Thymus (tissue), 11 donors: ENCODE measurements around the gene MPL. TPM values are rescaled to one million over a fixed set of nuclear protein-coding genes. Genes with fewer than 3 reads are reported as not detected.

Source experiments
- DNase-seq, 9 donors: peaks; one replicate each; pipeline ENCODE4 v3.0.0-alpha.2; 2013; ENCODE audit warnings: low spot score in 9 of 9, low read depth in 6 of 9, missing footprints in 1 of 9
- H3K27ac ChIP-seq, 2 donors: one replicate each; pipeline ENCODE4 v1.5.1; 2013; ENCODE audit warnings: control low read depth in 1 of 2, low read depth in 1 of 2, low read length in 1 of 2, mild to moderate bottlenecking in 1 of 2, moderate library complexity in 1 of 2
- H3K27me3 ChIP-seq, 2 donors: one replicate each; pipeline ENCODE4 v1.5.1; 2013; ENCODE audit warnings: low read length in 1 of 2; ENCODE audit not compliant: control insufficient read depth in 2 of 2, insufficient read depth in 1 of 2
- H3K36me3 ChIP-seq, 2 donors: one replicate each; pipeline ENCODE4 v1.5.1; 2013; ENCODE audit warnings: low read length in 1 of 2, mild to moderate bottlenecking in 1 of 2, moderate library complexity in 1 of 2; ENCODE audit not compliant: control insufficient read depth in 2 of 2, insufficient read depth in 2 of 2
- H3K4me1 ChIP-seq, 2 donors: one replicate each; pipeline ENCODE4 v1.5.1; 2013; ENCODE audit warnings: low read length in 2 of 2; ENCODE audit not compliant: control insufficient read depth in 2 of 2, insufficient read depth in 2 of 2
- H3K4me3 ChIP-seq, 2 donors: one replicate each; pipeline ENCODE4 v1.5.1; 2013; ENCODE audit warnings: low read length in 2 of 2, control low read depth in 1 of 2, mild to moderate bottlenecking in 1 of 2
- H3K9me3 ChIP-seq, 2 donors: one replicate each; pipeline ENCODE4 v1.5.1; 2013; ENCODE audit warnings: low read length in 1 of 2, mild to moderate bottlenecking in 1 of 2; ENCODE audit not compliant: control insufficient read depth in 2 of 2, insufficient read depth in 1 of 2
- WGBS: extraction: QIAGEN DNeasy Blood & Tissue Kit; methylation state at CpG from one replicate; pipeline ENCODE4 v1.1.7; 2013; 5-methylcytosine and 5-hydroxymethylcytosine counted together
- polyA plus RNA-seq: library from polyadenylated mRNA; stranded (reverse); fragments of 200-250 nt; gene quantifications from one replicate; pipeline ENCODE4 v1.2.3, GENCODE V29; 2013
- total RNA-seq: library from RNA; stranded (reverse); fragments of 120-200 nt; gene quantifications from one replicate; pipeline ENCODE4 v1.2.4, GENCODE V29; 2013
- donor health status: healthy.

The MPL gene
- total and polyA plus RNA-seq, 2 donors = 0.02 to 0.05 TPM

DNA sequence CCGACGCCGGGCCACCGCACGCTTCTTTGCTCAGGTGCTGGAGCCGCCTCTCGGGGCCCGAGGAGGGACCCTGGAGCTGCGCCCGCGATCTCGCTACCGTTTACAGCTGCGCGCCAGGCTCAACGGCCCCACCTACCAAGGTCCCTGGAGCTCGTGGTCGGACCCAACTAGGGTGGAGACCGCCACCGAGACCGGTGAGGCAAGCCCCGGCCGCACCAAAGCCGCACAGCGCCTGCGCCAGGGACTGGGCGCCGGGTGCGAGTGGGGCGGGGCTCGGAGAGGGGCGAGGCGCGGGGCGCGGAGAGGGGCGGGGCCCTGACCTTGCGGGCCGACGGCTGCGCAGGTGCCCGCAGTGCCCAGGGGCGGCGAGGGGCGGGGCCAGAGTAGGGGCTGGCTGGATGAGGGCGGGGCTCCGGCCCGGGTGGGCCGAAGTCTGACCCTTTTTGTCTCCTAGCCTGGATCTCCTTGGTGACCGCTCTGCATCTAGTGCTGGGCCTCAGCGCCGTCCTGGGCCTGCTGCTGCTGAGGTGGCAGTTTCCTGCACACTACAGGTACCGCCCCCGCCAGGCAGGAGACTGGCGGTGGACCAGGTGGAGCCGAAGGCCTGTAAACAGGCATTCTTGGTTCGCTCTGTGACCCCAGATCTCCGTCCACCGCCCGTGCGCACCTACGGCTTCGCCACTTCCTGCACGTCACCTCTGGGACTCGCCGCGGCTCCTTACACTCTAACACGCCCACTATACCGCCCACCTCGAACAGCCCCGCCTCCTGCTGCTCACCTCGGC, 11.4 kb downstream of the MPL start:
- peak overlapping the region; percentile 59 to 74 for H3K27ac ChIP-seq
- no peaks in the 10 kb centered on the region for H3K9me3 ChIP-seq
- DNase-seq = peak in 6 of 9 donors; percentile 46 to 79 (median 57)
- no peaks in the 10 kb centered on the region for H3K36me3 ChIP-seq
- H3K27me3 ChIP-seq = peaks cover 0 to 5% of the 10 kb centered on the region in 2 donors
- 74% methylated on average over 72 of the region's 72 CpGs for WGBS
- H3K4me3 ChIP-seq = peak overlapping the region; percentile 41 to 49
- H3K4me1 ChIP-seq = peaks cover 0 to 10% of the 10 kb centered on the region in 2 donors

DNA sequence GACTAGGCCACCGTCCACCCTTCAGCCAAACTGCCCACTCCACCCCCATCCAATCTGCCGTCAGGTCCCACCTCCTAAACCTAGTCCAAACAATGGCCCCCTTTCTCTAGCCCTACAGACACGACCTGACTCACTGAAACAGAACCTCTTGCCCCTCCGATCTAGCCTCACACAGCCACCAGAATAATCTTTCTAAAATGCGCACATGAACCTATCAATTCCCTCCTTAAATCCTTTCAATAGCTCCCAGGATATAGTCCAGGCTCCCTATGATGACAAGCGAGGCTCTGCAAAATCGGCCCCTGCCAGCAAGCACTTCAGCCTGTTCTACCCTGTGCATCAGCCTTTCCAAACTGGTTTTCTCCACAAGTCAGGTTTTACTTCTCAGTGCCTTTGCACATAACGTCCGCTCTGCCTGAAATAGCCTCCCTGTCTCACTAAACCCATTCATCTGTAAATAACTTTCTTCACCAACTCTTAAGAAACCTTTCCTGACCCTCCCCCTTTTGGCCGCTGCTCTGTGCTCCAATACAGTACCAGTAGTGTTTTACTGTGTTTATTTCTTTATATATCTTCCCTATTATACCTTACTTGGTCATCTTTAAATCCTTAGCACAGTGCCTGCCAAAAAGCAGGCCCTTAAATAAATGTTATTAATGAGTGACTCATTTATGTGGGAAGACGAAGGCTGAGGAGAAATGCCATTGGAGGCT, 12.1 kb downstream of the MPL start:
- peak overlapping the region in 1 of 2 donors; percentile 49 for H3K4me3 ChIP-seq
- H3K4me1 ChIP-seq = peaks cover 0 to 10% of the 10 kb centered on the region in 2 donors
- WGBS = 90% methylated on average over 11 of the region's 11 CpGs
- no peaks in the 10 kb centered on the region for H3K36me3 ChIP-seq
- H3K27ac ChIP-seq = peak overlapping the region in 1 of 2 donors; percentile 74
- DNase-seq = no peak
- H3K9me3 ChIP-seq = no peaks in the 10 kb centered on the region
- peaks cover 0 to 5% of the 10 kb centered on the region in 2 donors for H3K27me3 ChIP-seq

DNA sequence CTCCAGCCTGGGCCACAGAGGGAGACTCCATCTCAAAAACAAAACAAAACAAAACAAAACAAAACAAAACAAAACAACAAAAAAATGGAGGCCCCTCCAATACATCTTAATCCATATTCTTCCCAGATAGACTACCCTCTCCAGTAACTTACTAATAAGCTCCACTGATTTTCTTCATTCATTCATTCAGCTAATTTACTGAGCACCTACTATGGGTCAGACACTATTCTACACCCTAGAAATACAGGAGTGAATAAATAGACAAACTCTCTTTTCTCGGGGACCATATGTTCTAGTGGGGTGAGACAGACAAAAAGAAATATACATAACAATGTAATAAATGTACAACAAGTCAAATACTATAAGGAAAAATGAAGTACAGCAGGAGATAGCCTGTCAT, 13.4 kb downstream of the MPL start:
- Histone ChIP-seq H3K27ac (no peak overlapping the region), H3K4me1 (peaks cover 0 to 10% of the 10 kb centered on the region in 2 donors), H3K4me3 (no peak overlapping the region), H3K9me3 (no peaks in the 10 kb centered on the region), H3K36me3 (no peaks in the 10 kb centered on the region), H3K27me3 (peaks cover 0 to 5% of the 10 kb centered on the region in 2 donors)
- WGBS = 94% methylated on average over 1 of the region's 1 CpG
- DNase-seq = no peak

DNA sequence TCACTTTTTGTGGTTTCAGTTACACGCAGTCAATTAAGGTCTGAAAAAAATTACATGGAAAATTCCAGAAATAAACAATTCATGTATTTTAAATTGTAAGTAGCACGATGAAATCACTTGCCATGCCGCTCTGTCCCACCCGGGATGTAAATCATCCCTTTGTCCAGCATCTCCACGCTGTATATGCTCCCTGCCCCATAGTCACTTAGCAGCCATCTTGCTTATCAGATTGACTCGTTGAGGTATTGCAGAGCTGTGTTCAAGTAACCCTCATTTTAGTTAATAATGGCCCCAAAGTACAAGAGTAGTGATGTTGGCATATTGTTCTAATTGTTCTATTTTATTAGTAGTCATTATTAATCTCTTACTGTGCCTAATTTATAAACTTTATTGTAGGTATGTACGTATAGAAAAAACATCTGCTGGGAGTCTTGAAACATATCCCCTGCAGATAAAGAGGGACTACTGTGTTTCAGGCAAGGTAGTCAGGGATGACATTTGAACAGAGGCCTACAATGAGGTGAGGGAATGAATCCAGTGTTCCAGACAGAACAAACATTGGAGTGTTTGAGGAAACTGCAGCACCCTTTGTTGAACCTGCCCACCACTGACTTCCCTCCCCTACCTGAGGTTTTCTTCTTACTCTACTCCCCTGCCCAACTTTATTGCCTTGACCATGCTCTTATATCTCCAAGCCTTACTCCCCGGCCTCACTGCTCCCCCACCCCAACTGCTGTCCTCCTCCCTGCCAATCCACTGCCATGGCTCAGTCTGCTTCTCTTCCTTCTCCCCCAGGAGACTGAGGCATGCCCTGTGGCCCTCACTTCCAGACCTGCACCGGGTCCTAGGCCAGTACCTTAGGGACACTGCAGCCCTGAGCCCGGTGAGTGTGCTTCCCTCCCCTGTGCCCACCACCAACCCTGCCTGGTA, 14.1 kb downstream of the MPL start:
- 93% methylated on average over 10 of the region's 10 CpGs for WGBS
- Histone ChIP-seq H3K4me3 (no peak overlapping the region), H3K27ac (no peak overlapping the region), H3K4me1 (peaks cover 0 to 10% of the 10 kb centered on the region in 2 donors), H3K27me3 (peaks cover 0 to 5% of the 10 kb centered on the region in 2 donors), H3K36me3 (no peaks in the 10 kb centered on the region), H3K9me3 (no peaks in the 10 kb centered on the region)
- no peak for DNase-seq

DNA sequence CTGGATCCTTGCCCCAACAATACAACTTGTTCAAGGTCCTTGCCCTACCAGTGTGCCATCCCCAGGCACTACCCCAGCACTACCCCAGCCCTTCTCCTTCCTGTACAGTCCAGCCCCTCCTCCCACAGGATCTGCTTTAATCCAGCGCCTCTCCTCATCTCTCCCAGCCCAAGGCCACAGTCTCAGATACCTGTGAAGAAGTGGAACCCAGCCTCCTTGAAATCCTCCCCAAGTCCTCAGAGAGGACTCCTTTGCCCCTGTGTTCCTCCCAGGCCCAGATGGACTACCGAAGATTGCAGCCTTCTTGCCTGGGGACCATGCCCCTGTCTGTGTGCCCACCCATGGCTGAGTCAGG, 14.7 kb downstream of the MPL start:
- Histone ChIP-seq H3K27ac (no peak overlapping the region), H3K36me3 (no peaks in the 10 kb centered on the region), H3K27me3 (peaks cover 0 to 5% of the 10 kb centered on the region in 2 donors), H3K4me3 (no peak overlapping the region), H3K4me1 (peaks cover 0 to 10% of the 10 kb centered on the region in 2 donors), H3K9me3 (no peaks in the 10 kb centered on the region)
- WGBS = 97% methylated on average over 2 of the region's 2 CpGs
- no peak for DNase-seq

DNA sequence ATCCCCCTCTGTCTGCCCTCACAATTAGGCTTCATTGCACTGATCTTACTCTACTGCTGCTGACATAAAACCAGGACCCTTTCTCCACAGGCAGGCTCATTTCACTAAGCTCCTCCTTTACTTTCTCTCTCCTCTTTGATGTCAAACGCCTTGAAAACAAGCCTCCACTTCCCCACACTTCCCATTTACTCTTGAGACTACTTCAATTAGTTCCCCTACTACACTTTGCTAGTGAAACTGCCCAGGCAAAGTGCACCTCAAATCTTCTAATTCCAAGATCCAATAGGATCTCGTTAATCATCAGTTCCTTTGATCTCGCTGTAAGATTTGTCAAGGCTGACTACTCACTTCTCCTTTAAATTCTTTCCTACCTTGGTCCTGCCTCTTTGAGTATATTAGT, 15.3 kb downstream of the MPL start:
- no peaks in the 10 kb centered on the region for H3K9me3 ChIP-seq
- H3K4me3 ChIP-seq = no peak overlapping the region
- no peak overlapping the region for H3K27ac ChIP-seq
- peaks cover 2 to 11% of the 10 kb centered on the region in 2 donors for H3K4me1 ChIP-seq
- no peaks in the 10 kb centered on the region for H3K36me3 ChIP-seq
- peak in 4 of 9 donors; percentile 7 to 47 (median 26) for DNase-seq
- WGBS = 64% methylated on average over 3 of the region's 3 CpGs
- H3K27me3 ChIP-seq = peaks cover 0 to 5% of the 10 kb centered on the region in 2 donors

DNA sequence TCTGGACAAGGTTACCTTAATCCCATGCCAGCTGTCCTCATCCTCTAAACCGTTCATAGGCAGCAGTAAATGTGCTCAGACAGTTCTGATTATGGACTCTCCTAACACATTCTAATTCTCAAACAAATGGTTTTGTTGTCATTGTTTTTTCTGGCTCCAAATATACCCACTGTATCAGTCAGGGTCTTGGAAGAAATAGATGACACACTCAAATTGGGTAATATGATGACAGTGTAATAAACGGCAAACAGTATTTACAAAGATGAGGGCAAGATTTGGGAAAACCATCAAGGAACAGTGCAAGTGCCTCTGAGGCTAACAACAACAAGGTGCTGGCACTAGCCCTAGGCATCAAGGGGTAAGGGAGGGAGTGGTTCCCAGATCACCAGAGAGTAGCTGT, 16.9 kb downstream of the MPL start:
- Histone ChIP-seq H3K36me3 (no peaks in the 10 kb centered on the region), H3K27me3 (no peaks in the 10 kb centered on the region), H3K27ac (no peak overlapping the region), H3K9me3 (no peaks in the 10 kb centered on the region), H3K4me1 (peaks cover 9 to 19% of the 10 kb centered on the region in 2 donors), H3K4me3 (no peak overlapping the region)
- 94% methylated on average over 2 of the region's 2 CpGs for WGBS
- DNase-seq = no peak

DNA sequence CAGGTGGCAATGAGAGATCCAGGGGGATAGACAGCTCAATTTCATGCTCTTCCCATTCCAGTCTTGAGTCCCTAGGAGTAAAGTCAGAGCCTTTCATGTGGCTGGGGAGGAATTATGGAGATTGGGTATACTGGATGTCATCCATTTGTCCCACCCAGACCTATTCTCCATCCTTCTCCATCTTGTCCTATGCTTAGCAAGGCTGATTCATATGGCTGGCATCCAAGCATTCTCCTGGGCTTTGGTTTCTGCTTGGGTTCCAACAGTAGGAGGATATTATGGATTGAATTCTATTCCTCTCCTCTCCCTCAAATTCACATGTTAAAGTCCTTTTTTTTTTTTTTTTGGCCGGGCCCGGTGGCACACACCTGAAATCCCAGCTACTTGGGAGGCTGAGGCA, 17.3 kb downstream of the MPL start:
- no peak overlapping the region for H3K27ac ChIP-seq
- H3K4me1 ChIP-seq = peaks cover 13 to 23% of the 10 kb centered on the region in 2 donors
- H3K36me3 ChIP-seq = peaks cover 0 to under 1% of the 10 kb centered on the region in 2 donors
- no peaks in the 10 kb centered on the region for H3K27me3 ChIP-seq
- 89% methylated on average over 2 of the region's 2 CpGs for WGBS
- no peak overlapping the region for H3K4me3 ChIP-seq
- DNase-seq = no peak
- H3K9me3 ChIP-seq = no peaks in the 10 kb centered on the region
